NCI-H187 treated with DMSO at 0.1 percent for 48 hours (cell line): ENCODE results near the gene GSK3B.

Experiments
- DNase-seq: peaks from one replicate; lab custom pipeline; 2025; lab: John Stamatoyannopoulos, UW

The GSK3B gene

GRCh38 chr3:119817583-119818363, 276.5 kb downstream of the GSK3B start:
- no peak for DNase-seq

GRCh38 chr3:119817071-119817470, 277.2 kb downstream of the GSK3B start:
- no peak for DNase-seq

GRCh38 chr3:119815716-119816115, 278.5 kb downstream of the GSK3B start:
- no peak for DNase-seq

GRCh38 chr3:119812491-119813058, 281.7 kb downstream of the GSK3B start:
- no peak for DNase-seq

- no peak for DNase-seq
Measured at GRCh38 chr3:119810018-119810435, 284.2 kb downstream of the GSK3B start.

GRCh38 chr3:119809249-119810017, 284.8 kb downstream of the GSK3B start:
- DNase-seq: no peak

GRCh38 chr3:119808843-119809242, 285.4 kb downstream of the GSK3B start:
- DNase-seq: no peak

GRCh38 chr3:119808244-119808643, 286.0 kb downstream of the GSK3B start:
- no peak for DNase-seq

- DNase-seq: no peak
Measured at GRCh38 chr3:119800844-119801243, 293.4 kb downstream of the GSK3B start.

- DNase-seq: no peak
Measured at GRCh38 chr3:119796785-119797184, 297.5 kb downstream of the GSK3B start.

GRCh38 chr3:119796368-119796767, 297.9 kb downstream of the GSK3B start:
- no peak for DNase-seq

- DNase-seq: no peak
Measured at GRCh38 chr3:119795849-119796248, 298.4 kb downstream of the GSK3B start.

- no peak for DNase-seq
Measured at GRCh38 chr3:119794971-119795612, 299.2 kb downstream of the GSK3B start.

GRCh38 chr3:119794401-119794800, 299.8 kb downstream of the GSK3B start:
- no peak for DNase-seq

- DNase-seq: no peak
Measured at GRCh38 chr3:119792270-119792669, 302.0 kb downstream of the GSK3B start.

- no peak for DNase-seq
Measured at GRCh38 chr3:119790369-119790768, 303.9 kb downstream of the GSK3B start.

- no peak for DNase-seq
Measured at GRCh38 chr3:119786409-119786808, 307.8 kb downstream of the GSK3B start.

- no peak for DNase-seq
Measured at GRCh38 chr3:119783883-119784282, 310.4 kb downstream of the GSK3B start.

GRCh38 chr3:119783255-119783654, 311.0 kb downstream of the GSK3B start:
- DNase-seq: no peak

GRCh38 chr3:119782460-119782859, 311.8 kb downstream of the GSK3B start:
- no peak for DNase-seq

- DNase-seq: no peak
Measured at GRCh38 chr3:119781330-119782198, 312.7 kb downstream of the GSK3B start, which contains the start of gene NR1I2. TSS of gene NR1I2 (plus strand) at chr3:119782101.
